ENCODE measurements around the gene LORICRIN. TPM values are rescaled to one million over a fixed set of nuclear protein-coding genes. Genes with fewer than 3 reads are reported as not detected.

Gene LORICRIN
- total RNA-seq, 1 experiment from 2014 or later: not detected

DNA sequence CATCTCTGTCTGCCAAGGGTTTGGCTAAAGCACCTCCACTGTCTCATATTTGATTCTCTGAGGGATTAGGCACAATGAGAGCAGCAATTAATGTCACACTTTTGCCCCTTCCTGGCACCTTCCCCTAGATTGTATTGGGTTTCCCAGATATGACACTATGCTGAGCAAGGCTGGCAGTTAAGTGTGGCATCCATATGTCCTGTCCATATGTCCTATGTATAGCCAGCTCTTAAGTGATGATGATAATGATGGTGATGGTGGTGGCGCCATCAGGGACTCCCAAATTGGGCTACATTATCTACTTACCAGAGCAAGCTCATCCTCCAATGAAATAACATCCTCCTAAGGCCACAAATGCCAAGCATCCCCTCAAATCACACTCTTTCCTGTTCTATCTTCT lies 13.5 kb upstream of the LORICRIN start:
- Histone ChIP-seq H3K9me2 (replicated peaks; ENCODE audit: low read length) (no peaks in the 10 kb centered on the region), H3K4me3 (ENCODE audit: low read length) (no peak overlapping the region), H3K4me1 (ENCODE audit: insufficient read depth, low read length) (no peaks in the 10 kb centered on the region), H2AFZ (ENCODE audit: low read length) (no peak overlapping the region), H4K20me1 (ENCODE audit: low read length) (no peaks in the 10 kb centered on the region), H3K27ac (ENCODE audit: low read length) (no peak overlapping the region), H3K9ac (ENCODE audit: low read length) (no peak overlapping the region), H3K4me2 (ENCODE audit: low read length) (no peak overlapping the region), H3K79me2 (ENCODE audit: low read length) (no peaks in the 10 kb centered on the region), H3F3A (ENCODE audit: low read length, unreplicated experiment) (no peaks in the 10 kb centered on the region), H3K27me3 (ENCODE audit: low read length) (peaks cover 35% of the 10 kb centered on the region), H3K36me3 (ENCODE audit: low read depth, low read length) (no peaks in the 10 kb centered on the region), H3K9me3 (ENCODE audit: low read length) (no peaks in the 10 kb centered on the region)
- ChIA-PET CTCF (no interaction called here), POLR2A (ENCODE audit: unreplicated experiment) (no interaction called here)
- DNase-seq: no peak
- TF ChIP-seq, protein P1, sequence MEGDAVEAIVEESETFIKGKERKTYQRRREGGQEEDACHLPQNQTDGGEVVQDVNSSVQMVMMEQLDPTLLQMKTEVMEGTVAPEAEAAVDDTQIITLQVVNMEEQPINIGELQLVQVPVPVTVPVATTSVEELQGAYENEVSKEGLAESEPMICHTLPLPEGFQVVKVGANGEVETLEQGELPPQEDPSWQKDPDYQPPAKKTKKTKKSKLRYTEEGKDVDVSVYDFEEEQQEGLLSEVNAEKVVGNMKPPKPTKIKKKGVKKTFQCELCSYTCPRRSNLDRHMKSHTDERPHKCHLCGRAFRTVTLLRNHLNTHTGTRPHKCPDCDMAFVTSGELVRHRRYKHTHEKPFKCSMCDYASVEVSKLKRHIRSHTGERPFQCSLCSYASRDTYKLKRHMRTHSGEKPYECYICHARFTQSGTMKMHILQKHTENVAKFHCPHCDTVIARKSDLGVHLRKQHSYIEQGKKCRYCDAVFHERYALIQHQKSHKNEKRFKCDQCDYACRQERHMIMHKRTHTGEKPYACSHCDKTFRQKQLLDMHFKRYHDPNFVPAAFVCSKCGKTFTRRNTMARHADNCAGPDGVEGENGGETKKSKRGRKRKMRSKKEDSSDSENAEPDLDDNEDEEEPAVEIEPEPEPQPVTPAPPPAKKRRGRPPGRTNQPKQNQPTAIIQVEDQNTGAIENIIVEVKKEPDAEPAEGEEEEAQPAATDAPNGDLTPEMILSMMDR (conservative IDR thresholded peaks at IDR 0.05; ENCODE audit: low read depth, low read length): no peak
- TF ChIP-seq EZH2 (IDR thresholded peaks at IDR 0.05; ENCODE audit: low read length, unreplicated experiment): no peak
- TF ChIP-seq EZH2phosphoT487 (IDR thresholded peaks at IDR 0.05; ENCODE audit: borderline replicate concordance, low read length): no peak
- BruUV-seq (replicated peaks): no TSS peak
- ATAC-seq: no peak
- intact Hi-C loops (cut with micrococcal nuclease): no loop called here

DNA sequence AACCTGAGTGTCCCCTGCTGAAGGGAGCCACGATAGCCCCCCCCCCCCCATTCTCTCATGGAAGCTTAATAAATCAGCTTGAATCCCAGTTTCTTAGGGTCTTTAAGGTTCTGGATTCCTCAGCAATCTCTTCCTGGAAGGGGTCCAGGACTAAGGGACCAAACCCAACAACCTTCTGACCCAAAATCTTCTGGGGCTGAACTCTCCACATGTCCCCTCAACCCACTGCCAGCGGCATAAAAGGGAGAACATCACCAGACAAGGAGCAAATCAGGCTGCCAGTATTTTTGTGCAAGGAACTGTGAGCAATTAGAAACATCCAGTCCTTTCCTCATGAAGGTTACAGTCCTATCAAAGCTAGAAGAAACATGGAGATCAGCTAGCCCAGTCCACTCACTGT lies 12.7 kb upstream of the LORICRIN start:
- Histone ChIP-seq H4K20me1 (ENCODE audit: low read length) (no peaks in the 10 kb centered on the region), H3K27me3 (ENCODE audit: low read length) (peaks cover 37% of the 10 kb centered on the region), H2AFZ (ENCODE audit: low read length) (no peak overlapping the region), H3K9ac (ENCODE audit: low read length) (no peak overlapping the region), H3K9me3 (ENCODE audit: low read length) (no peaks in the 10 kb centered on the region), H3K36me3 (ENCODE audit: low read depth, low read length) (no peaks in the 10 kb centered on the region), H3F3A (ENCODE audit: low read length, unreplicated experiment) (no peaks in the 10 kb centered on the region), H3K4me1 (ENCODE audit: insufficient read depth, low read length) (no peaks in the 10 kb centered on the region), H3K4me3 (ENCODE audit: low read length) (no peak overlapping the region), H3K9me2 (replicated peaks; ENCODE audit: low read length) (no peaks in the 10 kb centered on the region), H3K79me2 (ENCODE audit: low read length) (no peaks in the 10 kb centered on the region), H3K27ac (ENCODE audit: low read length) (no peak overlapping the region), H3K4me2 (ENCODE audit: low read length) (no peak overlapping the region)
- BruUV-seq (replicated peaks): no TSS peak
- POLR2A ChIA-PET (ENCODE audit: unreplicated experiment): no interaction called here
- intact Hi-C loops (cut with micrococcal nuclease): no loop called here
- CTCF ChIA-PET: no interaction called here
- no peak for DNase-seq
- ATAC-seq: no peak
- TF ChIP-seq, protein P1 (conservative IDR thresholded peaks at IDR 0.05; ENCODE audit: low read depth, low read length): no peak
- TF ChIP-seq EZH2phosphoT487 (IDR thresholded peaks at IDR 0.05; ENCODE audit: borderline replicate concordance, low read length): no peak
- TF ChIP-seq EZH2 (IDR thresholded peaks at IDR 0.05; ENCODE audit: low read length, unreplicated experiment): no peak

DNA sequence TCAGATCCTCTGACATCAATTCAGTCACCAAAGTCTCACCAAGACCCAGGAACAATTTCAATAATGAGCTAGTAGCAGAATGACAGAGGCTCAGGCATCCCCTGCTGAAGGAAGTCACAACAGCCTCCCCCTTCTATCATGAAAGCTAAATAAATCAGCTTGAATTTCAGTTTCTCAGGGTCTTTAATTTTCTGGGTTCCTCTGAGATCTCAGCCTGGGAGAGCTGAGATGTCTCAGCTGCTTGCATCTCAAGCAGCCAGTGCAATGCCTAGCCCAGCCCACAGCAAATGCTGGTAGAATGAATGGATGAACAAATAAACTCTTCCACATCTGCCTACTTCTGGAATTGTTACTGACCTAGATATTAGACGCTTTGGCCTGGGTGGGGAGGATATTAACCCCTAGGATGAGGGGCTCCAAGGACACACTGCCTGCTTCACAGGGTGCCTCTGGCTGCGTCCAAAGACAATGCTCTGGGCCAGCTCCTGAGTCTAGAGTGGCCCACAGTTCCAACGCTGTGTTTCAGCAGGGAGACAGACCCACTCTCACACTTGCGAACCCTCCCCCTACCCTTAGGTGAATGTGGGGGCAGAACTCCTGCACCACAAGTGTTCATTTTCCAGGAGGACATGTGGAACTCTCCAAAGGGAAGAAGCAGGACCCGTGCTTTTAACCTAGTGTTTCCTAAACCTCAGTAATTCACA lies 11.2 kb upstream of the LORICRIN start:
- no peaks in the 10 kb centered on the region for H3K79me2 ChIP-seq (ENCODE audit: low read length)
- H3K27ac ChIP-seq (ENCODE audit: low read length): no peak overlapping the region
- ATAC-seq (no peak), DNase-seq (no peak)
- H3K9me3 ChIP-seq (ENCODE audit: low read length): no peaks in the 10 kb centered on the region
- H3K27me3 ChIP-seq (ENCODE audit: low read length): peaks cover 44% of the 10 kb centered on the region
- H3K9me2 ChIP-seq (replicated peaks; ENCODE audit: low read length): no peaks in the 10 kb centered on the region
- H3K4me1 ChIP-seq (ENCODE audit: insufficient read depth, low read length): no peaks in the 10 kb centered on the region
- no TSS peak for BruUV-seq (replicated peaks)
- intact Hi-C loops (cut with micrococcal nuclease): no loop called here
- H3K4me2 ChIP-seq (ENCODE audit: low read length): no peak overlapping the region
- no peaks in the 10 kb centered on the region for H3K36me3 ChIP-seq (ENCODE audit: low read depth, low read length)
- ChIA-PET POLR2A (ENCODE audit: unreplicated experiment) (no interaction called here), CTCF (no interaction called here)
- H3K9ac ChIP-seq (ENCODE audit: low read length): no peak overlapping the region
- no peak overlapping the region for H2AFZ ChIP-seq (ENCODE audit: low read length)
- no peaks in the 10 kb centered on the region for H3F3A ChIP-seq (ENCODE audit: low read length, unreplicated experiment)
- H4K20me1 ChIP-seq (ENCODE audit: low read length): no peaks in the 10 kb centered on the region
- no peak overlapping the region for H3K4me3 ChIP-seq (ENCODE audit: low read length)
- TF ChIP-seq EZH2 (IDR thresholded peaks at IDR 0.05; ENCODE audit: low read length, unreplicated experiment) (no peak), EZH2phosphoT487 (IDR thresholded peaks at IDR 0.05; ENCODE audit: borderline replicate concordance, low read length) (no peak)
- TF ChIP-seq, protein P1 (conservative IDR thresholded peaks at IDR 0.05; ENCODE audit: low read depth, low read length): no peak
